Upper lobe of left lung (tissue), 4 donors: ENCODE results near the gene SMC6.

Experiments used
- EP300 ChIP-seq, 4 donors: sonication (generic); formaldehyde crosslinking; IDR thresholded peaks; one replicate each; pipeline ENCODE4 v1.5.1; 2017; ENCODE audit warnings: antibody characterized with exemption in 4 of 4, control low read depth in 2 of 4
- POLR2A ChIP-seq, 4 donors: fragments of 450-650 bp; IDR thresholded peaks; one replicate each; pipeline ENCODE4 v1.5.1; 2016 to 2017; ENCODE audit warnings: antibody characterized with exemption in 4 of 4, mild to moderate bottlenecking in 2 of 4
- POLR2AphosphoS5 ChIP-seq, 2 donors: sonication (generic); formaldehyde crosslinking; IDR thresholded peaks; one replicate each; pipeline ENCODE4 v1.5.1; 2017; ENCODE audit warnings: antibody characterized with exemption in 2 of 2
- TF ChIP-seq, protein P1 (sequence below), 6 experiments: fragments of 450-650 bp in 4 of 6; fragments of 200-600 bp in 2 of 6; sonication (generic) in 2 of 6; IDR thresholded peaks; one replicate each; pipeline ENCODE4 v1.5.1; 2016 to 2019; ENCODE audit warnings: antibody characterized with exemption in 6 of 6

- TF ChIP-seq, protein P1, sequence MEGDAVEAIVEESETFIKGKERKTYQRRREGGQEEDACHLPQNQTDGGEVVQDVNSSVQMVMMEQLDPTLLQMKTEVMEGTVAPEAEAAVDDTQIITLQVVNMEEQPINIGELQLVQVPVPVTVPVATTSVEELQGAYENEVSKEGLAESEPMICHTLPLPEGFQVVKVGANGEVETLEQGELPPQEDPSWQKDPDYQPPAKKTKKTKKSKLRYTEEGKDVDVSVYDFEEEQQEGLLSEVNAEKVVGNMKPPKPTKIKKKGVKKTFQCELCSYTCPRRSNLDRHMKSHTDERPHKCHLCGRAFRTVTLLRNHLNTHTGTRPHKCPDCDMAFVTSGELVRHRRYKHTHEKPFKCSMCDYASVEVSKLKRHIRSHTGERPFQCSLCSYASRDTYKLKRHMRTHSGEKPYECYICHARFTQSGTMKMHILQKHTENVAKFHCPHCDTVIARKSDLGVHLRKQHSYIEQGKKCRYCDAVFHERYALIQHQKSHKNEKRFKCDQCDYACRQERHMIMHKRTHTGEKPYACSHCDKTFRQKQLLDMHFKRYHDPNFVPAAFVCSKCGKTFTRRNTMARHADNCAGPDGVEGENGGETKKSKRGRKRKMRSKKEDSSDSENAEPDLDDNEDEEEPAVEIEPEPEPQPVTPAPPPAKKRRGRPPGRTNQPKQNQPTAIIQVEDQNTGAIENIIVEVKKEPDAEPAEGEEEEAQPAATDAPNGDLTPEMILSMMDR (IDR thresholded peaks at IDR 0.05) = no peak
- TF ChIP-seq POLR2AphosphoS5 (IDR thresholded peaks at IDR 0.05) (no peak), EP300 (IDR thresholded peaks at IDR 0.05) (no peak), POLR2A (IDR thresholded peaks at IDR 0.05) (no peak)
Observed at GRCh38 chr2:17615147-17615546, 138.5 kb downstream of the SMC6 start.
